Kidney epithelial cell (primary cell): ENCODE measurements around the gene FLT1. TPM values are rescaled to one million over a fixed set of nuclear protein-coding genes. Genes with fewer than 3 reads are reported as not detected.

Experiments used
- DNase-seq: peaks from one replicate; pipeline ENCODE4 v3.0.0-alpha.2; 2010; ENCODE audit warnings: low read depth
- H3K27me3 ChIP-seq: 2 replicates; pipeline ENCODE4 v1.6.0; 2011; ENCODE audit warnings: low read length; ENCODE audit not compliant: control insufficient read depth, insufficient read depth
- H3K36me3 ChIP-seq: 2 replicates; pipeline ENCODE4 v1.5.1; 2011; ENCODE audit warnings: low read length; ENCODE audit not compliant: control insufficient read depth, insufficient read depth
- H3K4me3 ChIP-seq: 2 replicates; pipeline ENCODE4 v1.5.1; 2011; ENCODE audit warnings: low read depth, mild to moderate bottlenecking, control low read depth, low read length
- CTCF ChIP-seq: IDR thresholded peaks from 2 replicates; pipeline ENCODE4 v1.5.1; 2011; ENCODE audit warnings: mild to moderate bottlenecking, moderate library complexity, low read length, control low read depth, inconsistent platforms; ENCODE audit not compliant: insufficient read depth, poor library complexity, severe bottlenecking
- total RNA-seq: library from RNA; depleted of rRNA; stranded (reverse); fragments of >200 nt; gene quantifications from 2 replicates; pipeline ENCODE4 v1.2.3, GENCODE V29; 2015

Gene FLT1
- total RNA-seq, 1 donor from 2014 or later, result 0.96 TPM

- no peak for DNase-seq
- Histone ChIP-seq H3K27me3 (peaks cover 26% of the 10 kb centered on the region), H3K4me3 (no peak overlapping the region), H3K36me3 (no peaks in the 10 kb centered on the region)
- TF ChIP-seq CTCF, result no peak
Measured at GRCh38 chr13:28527629-28528028, 32.7 kb upstream of the FLT1 start.

- TF ChIP-seq CTCF, result no peak
- H3K4me3 ChIP-seq, result no peak overlapping the region
- no peaks in the 10 kb centered on the region for H3K36me3 ChIP-seq
- DNase-seq, result no peak
- peaks cover 20% of the 10 kb centered on the region for H3K27me3 ChIP-seq
Measured at GRCh38 chr13:28526876-28527275, 31.9 kb upstream of the FLT1 start.

- Histone ChIP-seq H3K27me3 (no peaks in the 10 kb centered on the region), H3K36me3 (no peaks in the 10 kb centered on the region), H3K4me3 (no peak overlapping the region)
- no peak for TF ChIP-seq CTCF
- no peak for DNase-seq
Measured at GRCh38 chr13:28522871-28523270, 27.9 kb upstream of the FLT1 start.

- no peak overlapping the region for H3K4me3 ChIP-seq
- no peak for TF ChIP-seq CTCF
- no peaks in the 10 kb centered on the region for H3K36me3 ChIP-seq
- H3K27me3 ChIP-seq, result no peaks in the 10 kb centered on the region
- no peak for DNase-seq
Measured at GRCh38 chr13:28513745-28514144, 18.8 kb upstream of the FLT1 start.

- no peak overlapping the region for H3K4me3 ChIP-seq
- H3K36me3 ChIP-seq, result no peaks in the 10 kb centered on the region
- no peak for DNase-seq
- no peaks in the 10 kb centered on the region for H3K27me3 ChIP-seq
- no peak for TF ChIP-seq CTCF
Measured at GRCh38 chr13:28510542-28510941, 15.6 kb upstream of the FLT1 start.

- no peak for TF ChIP-seq CTCF
- Histone ChIP-seq H3K27me3 (no peaks in the 10 kb centered on the region), H3K4me3 (no peak overlapping the region), H3K36me3 (no peaks in the 10 kb centered on the region)
- DNase-seq, result no peak
Measured at GRCh38 chr13:28510066-28510465, 15.1 kb upstream of the FLT1 start.
